Stimulated activated CD8-positive, alpha-beta memory T cell treated with anti-CD3 and anti-CD28 coated beads, Interleukin-7, amount 100 ng/mL, for 24 hours (primary cell): Measurements from ENCODE around the gene PPA1.
"Not testable (repeated sequence)": the region's sequence is repeated elsewhere in the genome, so short reads cannot be mapped to it uniquely, and the experiment has no call there.

Source experiments
- DNase-seq: peaks from one replicate; pipeline ENCODE4 v3.0.0-alpha.2; 2020; ENCODE audit warnings: low read depth

Gene PPA1

DNA sequence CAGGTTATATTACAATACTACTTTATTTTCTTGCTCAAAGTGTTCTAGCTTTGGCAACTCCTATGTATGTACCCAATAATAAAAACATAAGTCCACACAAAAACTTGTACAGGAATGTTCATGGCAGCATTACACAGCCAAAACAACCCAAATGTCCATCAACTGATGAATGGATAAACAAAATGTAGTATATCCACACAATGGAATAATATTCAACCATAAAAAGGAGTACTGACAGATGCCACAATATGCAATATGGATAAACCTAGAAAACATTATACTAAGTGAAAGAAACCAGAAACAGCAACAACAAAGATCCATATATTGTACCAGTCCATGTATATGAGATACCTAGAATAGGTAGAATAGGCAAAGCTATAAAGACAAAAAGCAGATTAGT, 21.0 kb downstream of the PPA1 start:
- DNase-seq = no peak

DNA sequence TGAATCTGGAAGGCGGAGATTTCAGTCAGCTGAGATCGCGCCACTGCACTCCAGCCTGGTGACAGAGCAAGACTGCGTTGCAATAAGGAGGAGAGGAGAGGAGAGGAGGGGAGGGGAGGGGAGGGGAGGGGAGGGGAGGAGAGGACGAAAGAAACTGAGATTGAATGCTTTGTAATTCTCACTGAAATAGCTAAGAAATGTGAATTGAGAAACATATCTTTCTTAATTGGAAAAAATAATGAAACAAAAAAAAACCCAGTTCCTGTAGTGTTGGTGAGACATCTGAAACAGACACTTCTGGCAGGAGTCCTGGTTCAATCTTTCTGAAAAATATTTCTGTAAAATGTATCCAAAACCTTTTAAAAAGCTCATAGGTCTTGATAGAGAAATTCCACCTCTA, 26.5 kb downstream of the PPA1 start:
- no peak for DNase-seq

DNA sequence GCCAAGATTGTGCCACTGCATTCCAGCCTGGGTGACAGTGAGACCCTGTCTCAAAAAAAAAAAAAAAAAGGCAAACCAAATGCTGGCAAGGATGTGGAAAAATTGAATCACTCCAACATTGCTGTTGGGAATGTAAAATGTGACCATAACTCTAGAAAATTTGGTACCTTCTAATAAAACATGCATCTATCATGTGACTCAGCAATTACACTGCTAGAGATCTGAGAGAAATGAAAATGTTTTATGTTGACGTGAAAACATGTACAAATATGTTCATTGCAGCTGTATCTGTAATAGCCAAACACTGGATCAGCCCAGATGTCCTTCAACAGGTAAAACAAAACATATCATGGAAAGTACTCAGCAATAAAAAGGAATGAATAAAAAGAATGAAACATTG, 32.1 kb downstream of the PPA1 start:
- no peak for DNase-seq

DNA sequence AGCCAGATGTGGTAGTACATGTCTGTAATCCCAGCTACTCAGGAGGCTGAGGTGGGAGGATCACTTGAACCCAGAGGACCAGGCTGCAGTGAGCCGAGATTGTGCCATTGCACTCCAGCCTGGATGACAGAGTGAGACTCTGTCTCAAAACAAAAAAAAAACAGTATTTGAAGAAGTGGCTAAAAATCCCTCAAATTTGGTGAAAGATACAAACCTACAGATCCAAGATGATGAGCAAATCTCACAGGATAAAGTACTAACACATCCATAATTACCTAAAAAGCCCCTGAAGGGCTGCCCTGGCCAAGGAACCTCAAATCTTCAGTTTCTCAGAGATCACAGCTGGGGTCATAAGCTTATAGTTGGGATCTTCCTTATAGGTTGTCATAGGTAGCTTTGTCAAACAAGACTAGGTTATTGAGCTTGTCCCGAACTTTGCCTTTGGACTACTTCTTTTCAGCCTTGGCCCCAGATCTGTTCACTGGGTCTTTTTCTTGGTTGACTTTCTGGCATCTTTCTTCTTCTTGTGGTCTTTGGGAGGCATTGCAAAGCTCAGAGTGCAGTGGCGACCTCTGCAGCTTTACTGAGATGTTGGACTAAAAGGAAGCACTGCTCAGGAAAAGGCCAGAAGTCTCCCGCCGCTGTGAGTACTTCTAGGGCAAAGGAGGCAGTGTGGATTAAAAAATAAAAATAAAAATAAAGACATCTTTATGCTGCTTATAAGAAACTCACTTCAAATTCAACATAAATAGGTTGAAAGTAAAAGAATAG, 34.3 kb downstream of the PPA1 start:
- DNase-seq = no peak

DNA sequence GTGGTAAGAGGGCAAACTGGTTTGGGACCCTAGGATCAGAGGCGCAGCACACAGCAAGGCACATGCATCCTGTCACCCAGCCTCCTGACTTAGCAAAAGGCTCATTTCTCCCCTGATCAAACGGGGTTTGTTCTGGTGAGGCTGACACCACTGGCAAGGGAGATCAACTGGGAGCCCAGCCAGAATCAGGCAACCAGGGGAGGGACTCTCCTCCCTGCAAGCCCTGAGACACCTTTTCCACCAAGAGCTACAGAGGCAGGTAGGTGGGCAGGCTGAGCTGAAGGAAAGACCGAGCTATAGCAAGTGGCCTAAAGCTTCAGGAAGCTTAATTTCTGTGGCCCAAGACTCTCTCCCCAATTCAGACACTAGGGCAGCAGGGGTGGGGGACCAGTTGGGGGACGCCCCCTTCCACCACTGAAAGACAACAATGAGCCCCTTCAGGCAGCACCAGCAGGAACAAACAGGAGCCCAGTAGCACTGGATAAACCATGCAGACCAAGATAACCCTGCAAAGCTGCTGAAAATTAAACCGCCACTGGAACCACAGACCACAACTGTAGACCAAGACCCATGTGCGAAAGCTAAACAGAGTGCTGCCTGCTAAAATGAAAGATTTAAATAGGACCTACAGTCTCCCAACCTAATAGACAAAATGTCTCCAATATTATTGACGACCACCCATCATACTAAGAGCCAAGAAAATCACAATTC, 35.8 kb downstream of the PPA1 start:
- DNase-seq = no peak

DNA sequence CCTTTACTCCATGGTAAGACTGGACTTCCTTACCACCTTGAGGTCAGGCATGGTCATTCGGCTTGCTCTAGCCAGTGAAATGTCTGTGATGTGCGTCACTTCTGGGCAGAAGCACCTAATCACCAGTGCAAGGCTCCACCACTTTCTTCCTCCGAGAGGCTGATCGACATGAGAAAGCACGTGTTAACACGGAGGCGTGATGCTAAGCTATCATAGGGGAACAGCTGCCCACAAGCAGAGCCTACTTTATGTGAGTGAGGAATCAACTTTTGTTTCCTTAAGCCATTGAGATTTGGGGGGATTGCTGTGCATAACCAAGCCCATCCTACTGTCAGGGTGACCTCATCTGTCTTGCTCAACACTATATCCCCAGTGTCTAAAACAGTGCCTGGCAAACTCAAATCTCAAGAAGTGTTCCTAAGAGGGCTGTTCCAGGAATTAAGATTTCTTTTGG, 39.8 kb downstream of the PPA1 start:
- no peak for DNase-seq

DNA sequence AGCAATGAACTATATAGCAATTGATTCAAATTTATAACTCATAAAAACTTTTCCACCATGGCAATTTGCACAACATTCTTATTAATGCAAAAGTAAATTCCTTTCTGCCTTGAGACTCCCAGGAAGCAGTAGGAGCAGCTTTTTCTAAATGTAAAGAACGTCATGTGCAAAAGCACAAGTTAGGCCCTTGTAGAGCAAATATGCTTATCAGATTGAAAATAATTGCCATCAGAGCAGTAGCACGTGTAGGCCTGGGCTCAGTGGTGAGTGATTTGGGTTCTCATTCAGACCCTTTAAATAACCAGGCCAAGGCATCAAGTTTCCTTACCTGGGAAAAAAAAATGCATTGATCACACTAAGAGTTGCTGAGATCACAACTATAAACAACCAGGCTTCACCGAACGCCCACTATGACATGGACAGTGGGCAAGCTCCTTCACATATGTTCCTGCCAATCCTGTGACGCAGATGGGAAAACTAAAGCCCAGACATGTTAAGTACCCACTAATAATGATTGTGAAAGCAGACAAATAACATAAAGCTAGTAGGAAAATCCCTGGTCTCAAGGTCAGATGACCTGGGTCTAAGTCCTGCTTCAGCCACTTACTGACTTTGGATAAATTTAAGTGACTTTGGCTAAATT, 40.8 kb downstream of the PPA1 start:
- DNase-seq = no peak

DNA sequence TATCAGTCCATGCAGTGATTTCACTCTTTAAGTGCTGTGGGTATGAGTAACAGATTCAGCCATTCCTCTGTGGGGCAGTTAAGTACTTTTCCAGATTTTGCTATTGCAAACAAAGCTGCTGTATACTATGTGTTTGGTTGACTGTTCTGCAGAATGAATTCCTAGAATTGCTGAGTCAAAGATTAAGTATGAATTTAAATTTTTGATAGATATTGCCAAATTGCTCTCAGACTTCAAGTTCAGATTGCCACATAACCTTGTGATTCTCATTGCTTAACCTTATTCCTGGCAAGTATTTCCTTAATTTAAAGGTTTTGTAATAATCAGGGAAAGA, 41.3 kb downstream of the PPA1 start:
- DNase-seq = no peak

DNA sequence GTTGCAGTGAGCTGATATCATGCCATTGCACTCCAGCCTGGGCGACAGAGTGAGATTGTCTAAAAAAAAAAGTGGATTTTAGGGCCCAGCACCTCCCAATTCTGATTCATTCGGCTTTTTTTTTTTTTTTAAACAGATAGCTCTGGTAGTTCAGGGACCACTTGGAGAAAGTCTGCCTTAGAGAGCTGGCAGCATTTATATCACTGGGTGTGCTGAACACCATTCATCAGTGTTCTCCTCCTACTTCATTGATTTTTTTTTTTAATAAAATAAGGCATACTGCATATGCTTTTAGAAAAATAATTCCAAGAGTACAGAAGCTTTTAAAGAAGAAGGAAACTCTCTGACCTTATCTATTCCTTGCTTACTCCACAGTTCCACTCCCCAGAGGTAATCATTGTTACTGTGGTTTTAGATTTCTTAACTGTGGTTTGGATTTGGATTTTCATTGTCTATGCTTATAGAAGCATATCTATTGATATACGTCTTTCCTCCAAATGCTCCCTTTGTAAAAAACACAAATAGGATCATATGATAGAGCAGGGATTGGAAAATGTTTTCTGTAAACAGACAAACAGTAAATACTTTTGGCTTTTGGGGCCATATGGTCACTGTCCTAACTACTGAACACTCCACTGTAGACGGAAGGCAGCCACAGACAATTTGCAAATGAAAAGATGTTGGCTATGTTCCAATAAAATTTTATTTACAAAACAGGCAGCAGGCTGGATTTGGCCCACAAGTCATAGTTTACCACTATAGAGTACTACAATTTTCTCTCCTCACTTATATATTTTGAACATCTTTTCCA, 41.9 kb downstream of the PPA1 start:
- DNase-seq = no peak

DNA sequence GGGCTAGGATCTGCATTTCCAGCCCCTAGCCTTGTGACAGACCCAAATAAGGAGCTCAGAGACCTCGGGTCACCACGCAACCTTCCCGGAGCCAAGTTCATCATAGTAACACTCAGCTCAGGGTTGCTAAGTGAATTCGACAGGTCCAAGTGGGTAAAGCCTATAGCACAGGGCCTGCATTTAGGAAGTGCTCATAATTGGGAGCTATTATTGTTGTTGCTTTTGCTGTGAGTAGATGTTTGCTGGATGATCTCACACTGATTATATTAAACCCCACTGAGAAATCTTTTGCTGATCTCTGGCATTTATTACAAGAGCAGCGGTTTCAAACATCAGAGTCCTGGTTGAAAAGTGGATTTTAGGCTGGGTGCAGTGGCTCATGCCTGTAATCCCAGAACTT, 42.6 kb downstream of the PPA1 start:
- DNase-seq = no peak

DNA sequence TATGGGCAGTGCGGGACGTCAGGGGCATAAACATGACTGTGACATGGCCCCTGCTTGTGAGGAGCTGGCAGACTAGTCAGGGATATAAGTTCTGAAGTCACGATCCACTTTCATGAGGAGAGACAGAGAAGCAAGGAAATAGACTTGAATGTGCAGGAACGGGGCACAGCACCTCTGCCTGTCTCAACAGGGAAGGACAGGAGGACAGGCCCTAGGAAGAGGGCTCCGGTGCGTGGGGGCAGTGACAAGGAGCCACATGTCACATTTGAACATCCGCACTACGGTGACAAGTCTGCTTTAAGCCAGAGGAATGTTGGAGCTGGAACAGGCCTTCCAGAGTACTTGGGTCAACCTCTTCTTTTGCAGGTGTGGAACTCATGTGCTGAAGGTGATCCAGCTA, 43.1 kb downstream of the PPA1 start:
- no peak for DNase-seq

DNA sequence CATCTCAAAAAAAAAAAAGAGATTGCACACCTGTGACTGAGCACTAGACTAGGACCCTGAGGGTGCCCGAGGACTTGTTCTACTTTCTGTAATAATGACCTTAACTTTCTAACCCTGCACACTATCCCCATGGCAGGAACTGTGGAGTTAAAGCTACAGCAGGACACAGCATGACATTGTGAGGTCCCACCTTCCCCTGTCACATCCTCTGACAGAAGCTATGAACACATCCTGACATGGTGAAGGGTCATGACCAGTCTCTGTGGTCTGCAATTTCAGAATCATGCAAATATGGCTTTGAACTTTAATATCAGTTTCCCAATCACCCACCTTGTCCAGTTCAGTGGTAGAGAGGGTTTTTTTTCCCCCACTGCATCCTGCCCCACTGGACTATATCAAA, 44.5 kb downstream of the PPA1 start:
- no peak for DNase-seq

DNA sequence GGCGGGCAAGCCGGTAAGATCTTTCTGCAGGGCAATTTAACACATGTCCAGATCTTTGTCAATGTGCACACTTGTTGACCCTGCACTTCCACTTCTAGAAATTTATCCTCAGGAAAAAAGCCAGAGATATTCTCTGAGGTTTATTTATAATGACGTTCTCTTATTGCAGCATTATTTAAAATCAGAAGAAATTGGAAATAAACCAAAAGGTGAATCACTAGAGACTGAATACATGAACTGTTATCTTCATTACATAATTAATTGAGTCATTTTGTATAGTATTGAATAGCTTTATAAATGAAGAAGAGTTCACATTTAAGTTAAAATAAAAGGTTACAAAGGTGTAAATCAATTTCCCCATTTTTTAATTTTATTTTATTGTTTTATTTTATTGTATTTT, 46.7 kb downstream of the PPA1 start:
- DNase-seq = no peak

DNA sequence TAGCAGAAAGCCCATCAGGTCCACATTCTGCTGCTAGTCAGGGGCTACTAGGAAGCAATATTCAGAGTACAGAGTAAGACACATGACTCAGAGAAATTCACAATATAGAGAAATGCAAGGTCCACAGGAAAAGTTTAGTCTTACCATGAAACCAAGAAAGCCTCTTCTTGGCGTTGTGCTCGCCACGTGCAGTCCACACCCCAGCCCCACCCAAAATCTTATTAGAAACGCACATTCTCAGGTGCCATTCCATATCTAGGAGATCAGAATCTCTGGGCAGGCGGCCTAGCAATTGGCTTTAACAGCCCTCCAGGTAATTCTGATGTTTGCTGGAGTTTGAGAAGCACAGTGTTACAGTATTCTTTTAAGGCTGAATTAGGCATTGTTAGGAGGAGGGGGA, 47.1 kb downstream of the PPA1 start:
- no peak for DNase-seq

DNA sequence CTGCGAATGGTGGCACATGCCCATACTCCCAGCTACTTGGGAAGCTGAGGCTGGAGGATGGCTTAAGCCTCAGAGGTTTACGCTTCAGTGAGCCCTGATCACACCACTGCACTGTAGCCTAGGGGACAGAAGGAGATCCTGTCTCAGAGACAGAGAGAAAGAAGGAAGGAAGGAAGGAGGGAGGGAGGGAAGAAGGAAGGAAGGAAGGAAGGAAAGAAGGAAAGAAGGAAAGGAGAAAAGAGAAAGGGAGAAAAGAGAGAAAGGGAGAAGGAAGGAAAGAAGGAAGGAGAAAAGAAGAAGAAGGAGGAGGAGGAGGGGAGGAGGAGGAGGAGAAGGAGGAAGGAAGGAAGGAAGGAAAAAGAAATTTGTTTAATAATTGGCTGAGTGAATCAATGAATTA, 49.9 kb downstream of the PPA1 start:
- DNase-seq = no peak

DNA sequence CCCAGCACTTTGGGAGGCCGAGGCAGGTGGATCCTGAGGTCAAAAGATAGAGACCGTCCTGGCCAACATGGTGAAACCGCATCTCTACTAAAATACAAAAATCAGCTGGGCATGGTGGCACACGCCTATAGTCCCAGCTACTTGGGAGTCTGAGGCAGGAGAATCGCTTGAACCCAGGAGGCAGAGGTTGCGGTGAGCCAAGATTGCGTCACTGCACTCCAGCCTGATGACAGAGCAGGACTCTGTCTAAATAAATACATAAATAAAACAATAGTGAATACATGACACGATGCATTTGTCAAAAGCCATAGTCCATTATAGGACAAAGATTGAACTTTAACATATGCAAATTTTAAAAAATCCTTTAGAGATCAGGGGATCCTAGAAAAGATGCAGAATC, 54.0 kb downstream of the PPA1 start:
- not testable (repeated sequence) for DNase-seq

DNA sequence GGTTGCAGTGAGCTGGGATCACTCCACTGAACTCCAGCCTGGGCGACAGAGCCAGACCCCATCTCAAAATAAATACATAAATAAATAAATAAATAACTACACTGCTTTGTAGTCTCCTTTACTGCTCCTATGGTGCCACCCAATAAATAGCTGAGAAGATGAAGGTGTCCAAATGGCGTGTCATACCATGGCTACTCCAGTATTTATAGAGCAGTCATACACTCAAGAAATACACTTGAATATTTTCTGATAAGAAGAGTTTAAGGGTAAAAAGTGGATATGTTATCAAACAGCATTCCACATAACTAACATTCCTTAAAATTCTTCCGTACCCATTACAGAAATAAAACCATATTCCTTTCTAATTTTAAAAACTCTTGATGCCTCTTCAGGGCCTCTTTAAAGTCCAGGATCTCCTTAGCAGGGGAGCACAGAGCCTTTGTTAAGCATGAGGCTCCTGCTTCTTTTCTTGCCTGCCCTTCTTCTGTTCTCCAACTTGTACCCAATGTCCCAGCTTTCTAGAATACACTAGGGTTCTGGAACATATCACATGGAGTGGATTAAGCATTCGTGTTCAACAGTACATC, 55.0 kb downstream of the PPA1 start:
- DNase-seq = no peak

DNA sequence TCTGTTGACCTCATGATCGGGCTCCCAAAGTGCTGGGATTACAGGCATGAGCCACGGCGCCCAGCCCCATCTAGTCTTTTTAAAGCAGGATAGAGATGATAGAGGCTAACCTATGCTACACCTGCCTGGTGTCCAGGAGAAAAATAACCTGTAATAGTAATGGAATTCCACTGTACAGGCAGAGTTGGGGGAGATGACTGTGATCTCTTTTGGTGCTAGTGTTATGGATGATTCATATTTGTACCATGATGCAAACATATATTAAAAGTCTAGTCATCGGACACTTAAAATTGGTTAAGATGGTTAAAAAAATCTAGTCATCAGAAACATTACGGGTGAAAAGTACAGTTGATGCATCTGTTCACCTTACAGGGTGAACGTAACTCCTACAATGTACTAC, 56.8 kb downstream of the PPA1 start:
- DNase-seq = no peak

DNA sequence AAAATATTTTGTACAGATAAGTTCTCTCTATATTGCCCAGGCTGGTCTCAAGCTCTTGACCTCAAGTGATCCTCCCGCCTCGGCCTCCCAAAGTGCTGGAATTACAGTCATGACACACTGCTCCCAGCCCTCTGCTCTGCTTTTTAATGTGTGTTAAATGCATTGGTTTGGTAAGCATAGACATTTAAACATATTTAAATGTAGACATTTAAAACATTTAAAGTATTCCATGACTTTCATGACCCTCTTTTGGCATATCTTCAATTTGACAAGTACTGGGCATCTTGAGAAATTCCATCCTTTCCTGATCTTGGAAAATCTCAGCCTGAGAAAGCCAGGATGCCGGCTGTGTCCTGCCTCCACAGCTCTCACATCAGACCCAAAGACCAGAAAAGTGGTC, 57.7 kb downstream of the PPA1 start:
- DNase-seq = no peak

DNA sequence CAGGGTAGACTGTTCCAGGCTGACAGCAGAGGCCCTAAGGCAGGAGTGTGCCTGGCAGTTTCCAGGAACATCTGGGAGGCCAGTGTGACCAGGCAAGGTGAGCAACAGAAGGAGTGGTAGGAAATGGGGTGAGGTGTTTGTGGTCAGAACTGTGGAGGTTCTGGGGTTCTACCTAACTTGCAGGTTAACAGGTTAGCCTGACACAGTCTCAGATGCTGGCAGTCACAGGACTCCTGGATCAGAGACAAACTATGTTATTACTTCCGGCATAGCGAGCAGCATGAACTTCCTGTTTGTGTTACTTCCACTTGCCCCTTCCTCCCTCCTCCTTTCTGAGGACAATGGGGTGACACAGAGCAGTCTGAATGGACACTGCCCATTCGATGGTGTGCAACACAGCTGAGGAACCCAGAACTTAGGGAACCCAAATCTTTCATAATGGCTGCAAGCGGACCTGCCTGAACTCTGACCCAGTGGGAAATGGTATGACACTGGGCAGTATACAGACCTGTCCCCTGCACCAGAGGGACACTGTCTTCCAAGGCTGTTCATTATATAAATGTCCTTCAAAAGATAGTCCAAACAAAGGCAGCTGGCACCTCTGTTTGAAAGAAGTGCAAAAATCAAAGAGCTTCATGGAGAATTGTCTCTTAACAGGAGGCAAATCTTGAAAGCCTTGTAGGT, 59.0 kb downstream of the PPA1 start:
- DNase-seq = no peak

DNA sequence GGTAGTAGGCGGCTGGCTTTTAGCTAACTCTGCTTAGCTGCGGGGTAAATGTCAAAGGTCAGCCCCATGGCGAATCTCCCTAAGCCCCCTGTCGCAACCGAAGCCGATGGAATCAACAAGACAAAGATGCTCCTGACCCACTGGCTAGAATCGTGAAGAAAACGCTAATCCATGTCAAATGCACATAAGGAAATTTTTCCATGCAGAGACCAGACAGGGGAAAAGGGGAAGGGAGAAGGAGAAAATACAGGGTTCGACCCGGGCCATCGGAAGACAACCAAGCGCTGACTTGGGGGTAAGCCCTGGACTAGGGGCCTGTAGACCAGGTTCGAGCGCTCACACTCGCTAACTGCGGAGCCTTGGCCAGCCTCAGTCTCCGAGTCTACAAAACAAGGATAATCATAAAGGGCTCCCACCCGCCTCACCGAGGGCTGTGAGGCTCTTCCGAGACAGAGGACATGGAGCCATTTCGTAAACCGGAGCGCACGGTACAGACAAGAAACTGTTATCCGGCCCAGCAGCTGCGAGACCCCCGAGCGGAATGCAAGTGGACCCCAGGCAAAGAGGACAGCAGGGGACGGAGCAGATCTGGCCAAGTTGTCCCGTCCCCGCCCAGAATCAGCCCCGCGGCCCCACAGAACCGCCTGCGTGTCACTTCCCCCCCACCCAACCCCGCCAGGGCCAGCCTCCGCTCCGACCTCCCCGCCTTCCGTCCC, 63.4 kb downstream of the PPA1 start:
- DNase-seq = no peak
